ENCODE results near the gene ALK. TPM values are rescaled to one million over a fixed set of nuclear protein-coding genes. Genes with fewer than 3 reads are reported as not detected.

The ALK gene
- total and polyA plus RNA-seq, 10 of the 15 experiments (the other 5 are each of a cell fraction or from before 2014, with no cell fraction given) = 0.11 TPM; not detected in 9

GRCh38 chr2:29525921-29526320 lies 395.5 kb downstream of the ALK start:
- ATAC-seq (no peak), DNase-seq (ENCODE audit: low read depth, low spot score) (no peak), FAIRE-seq (no peak)
- Histone ChIP-seq H4K20me1 (ENCODE audit: control insufficient read depth, insufficient read depth) (no peaks in the 10 kb centered on the region), H3K9me3 (replicated peaks; ENCODE audit: control insufficient read depth, insufficient read depth, low read length) (no peaks in the 10 kb centered on the region), H3K36me3 (ENCODE audit: control insufficient read depth in 2 of 2, insufficient read depth in 2 of 2, low read length in 1 of 2) (no peaks in the 10 kb centered on the region), H3K4me3 (no peak overlapping the region), H3K4me1 (ENCODE audit: control insufficient read depth, insufficient read depth, low read length) (no peaks in the 10 kb centered on the region), H3K27ac (ENCODE audit: control insufficient read depth, insufficient read depth) (no peak overlapping the region), H2AFZ (ENCODE audit: control insufficient read depth, low read depth, low read length) (no peak overlapping the region), H3K27me3 (replicated peaks in 1 of 2; ENCODE audit: control insufficient read depth in 2 of 2, insufficient read depth in 2 of 2, low read length in 1 of 2) (peaks cover 0 to 5% of the 10 kb centered on the region in 2 experiments; a peak in 3 of 4 replicates), H3K9ac (ENCODE audit: control insufficient read depth, insufficient read depth, low read length) (no peak overlapping the region), H3K79me2 (ENCODE audit: control insufficient read depth, insufficient read depth, low read length) (no peaks in the 10 kb centered on the region), H3K4me2 (ENCODE audit: control insufficient read depth, insufficient read depth) (no peak overlapping the region)
- ChIA-PET POLR2A (no interaction called here), CTCF (no interaction called here), RAD21 (ENCODE audit: unreplicated experiment) (no interaction called here), SMC1A (ENCODE audit: uncharacterized antibody, unreplicated experiment) (interaction anchor here (1.4 kb wide), 1 partner anchor 14 kb away, joined by 3 read pairs; no protein-coding TSS in a partner anchor)
- in situ Hi-C loops (cut with MboI) = no loop called here
- WGBS (ENCODE audit: insufficient coverage, insufficient replicate concordance, low lambda C conversion rate, missing lambda C conversion rate) = 66% methylated on average over 2 of the region's 2 CpGs
- intact Hi-C loops (cut with micrococcal nuclease; ENCODE audit: unreplicated experiment) = no loop called here
- no TSS peak for BruUV-seq (replicated peaks)
- TF ChIP-seq ZSCAN29 (IDR thresholded peaks at IDR 0.05) (no peak), TARDBP (IDR thresholded peaks at IDR 0.05; ENCODE audit: borderline replicate concordance) (no peak), SIX5 (IDR thresholded peaks at IDR 0.05; ENCODE audit: low read depth, low read length, severe bottlenecking) (no peak), E2F8 (IDR thresholded peaks at IDR 0.05; ENCODE audit: low read depth, partially characterized antibody) (no peak), MEF2A (IDR thresholded peaks at IDR 0.05; ENCODE audit: insufficient read depth, low read depth, low read length) (no peak), SPI1 (IDR thresholded peaks at IDR 0.05; ENCODE audit: borderline replicate concordance, insufficient read depth, low read depth, low read length) (no peak), ZBTB11 (CRISPR knock-in tag; IDR thresholded peaks at IDR 0.05) (no peak), MYB (IDR thresholded peaks at IDR 0.05; ENCODE audit: borderline replicate concordance, low read depth, low read length) (no peak), ZNF274 (IDR thresholded peaks at IDR 0.05; ENCODE audit: insufficient read depth, insufficient read length) (no peak), FOXM1 (IDR thresholded peaks at IDR 0.05; ENCODE audit: low read depth, low read length) (no peak), RBBP5 (conservative IDR thresholded peaks at IDR 0.05) (no peak), MAX (IDR thresholded peaks at IDR 0.05; ENCODE audit: low read depth, low read length) (no peak), EED (IDR thresholded peaks at IDR 0.05; ENCODE audit: low read depth) (no peak), MLLT1 (IDR thresholded peaks at IDR 0.05) (no peak)

Data from GM12878 (cell line).